ENCODE data around the gene FAM20B. TPM values are rescaled to one million over a fixed set of nuclear protein-coding genes. Genes with fewer than 3 reads are reported as not detected.

Gene FAM20B
- total RNA-seq, 2 donors from 2014 or later, result 47.7 to 52.4 TPM

- TF ChIP-seq CTCF (conservative IDR thresholded peaks at IDR 0.05), result no peak
- Histone ChIP-seq H3K9ac (ENCODE audit: extremely low read depth, low read length, poor library complexity, severe bottlenecking) (no peak overlapping the region), H3K4me1 (ENCODE audit: control insufficient read depth, insufficient read depth, low read length) (peaks cover 13% of the 10 kb centered on the region), H3K4me3 (ENCODE audit: low read length) (no peak overlapping the region), H3K27ac (ENCODE audit: low read depth, low read length) (no peak overlapping the region), H3K9me3 (ENCODE audit: control insufficient read depth, low read length) (no peaks in the 10 kb centered on the region), H3K27me3 (ENCODE audit: control insufficient read depth, insufficient read depth, low read length, poor library complexity, severe bottlenecking) (no peaks in the 10 kb centered on the region), H3K36me3 (ENCODE audit: control insufficient read depth, insufficient read depth, low read length) (no peaks in the 10 kb centered on the region)
- H3K4me3 Mint-ChIP-seq, result no peak overlapping the region
- H3K4me1 Mint-ChIP-seq, result peaks cover 56% of the 10 kb centered on the region
- no peaks in the 10 kb centered on the region for H3K36me3 Mint-ChIP-seq (ENCODE audit: low read depth)
- no peaks in the 10 kb centered on the region for H3K9me3 Mint-ChIP-seq
- WGBS, 2 experiments (ENCODE audit: insufficient coverage in 1 of 2, insufficient read length in 1 of 2), result 91 to 100% methylated on average over 2 to 3 of the region's 3 CpGs
- no peaks in the 10 kb centered on the region for H3K27me3 Mint-ChIP-seq (ENCODE audit: insufficient read depth)
- no peak for DNase-seq
- H3K27ac Mint-ChIP-seq, result peak overlapping the region; percentile 16
Measured at GRCh38 chr1:179030683-179031082, 5.0 kb downstream of the FAM20B start.

GRCh38 chr1:179031284-179031683 lies 5.6 kb downstream of the FAM20B start:
- Mint-ChIP-seq H3K9me3 (no peaks in the 10 kb centered on the region), H3K36me3 (ENCODE audit: low read depth) (no peaks in the 10 kb centered on the region), H3K27ac (no peak overlapping the region), H3K4me1 (peaks cover 56% of the 10 kb centered on the region), H3K27me3 (ENCODE audit: insufficient read depth) (no peaks in the 10 kb centered on the region), H3K4me3 (no peak overlapping the region)
- Histone ChIP-seq H3K9me3 (ENCODE audit: control insufficient read depth, low read length) (no peaks in the 10 kb centered on the region), H3K9ac (ENCODE audit: extremely low read depth, low read length, poor library complexity, severe bottlenecking) (no peak overlapping the region), H3K27me3 (ENCODE audit: control insufficient read depth, insufficient read depth, low read length, poor library complexity, severe bottlenecking) (no peaks in the 10 kb centered on the region), H3K27ac (ENCODE audit: low read depth, low read length) (no peak overlapping the region), H3K4me3 (ENCODE audit: low read length) (no peak overlapping the region), H3K4me1 (ENCODE audit: control insufficient read depth, insufficient read depth, low read length) (peaks cover 13% of the 10 kb centered on the region), H3K36me3 (ENCODE audit: control insufficient read depth, insufficient read depth, low read length) (no peaks in the 10 kb centered on the region)
- DNase-seq, result no peak
- 90% methylated on average over 3 of the region's 3 CpGs; no CpG with 5 or more reads in 1 of the 2 experiments for WGBS, 2 experiments (ENCODE audit: insufficient coverage in 1 of 2, insufficient read length in 1 of 2)
- no peak for TF ChIP-seq CTCF (conservative IDR thresholded peaks at IDR 0.05)

- Mint-ChIP-seq H3K27me3 (ENCODE audit: insufficient read depth) (no peaks in the 10 kb centered on the region), H3K4me3 (no peak overlapping the region), H3K27ac (peak overlapping the region; percentile 5), H3K4me1 (peaks cover 56% of the 10 kb centered on the region), H3K36me3 (ENCODE audit: low read depth) (no peaks in the 10 kb centered on the region), H3K9me3 (no peaks in the 10 kb centered on the region)
- TF ChIP-seq CTCF (conservative IDR thresholded peaks at IDR 0.05), result no peak
- Histone ChIP-seq H3K4me1 (ENCODE audit: control insufficient read depth, insufficient read depth, low read length) (peaks cover 13% of the 10 kb centered on the region), H3K27ac (ENCODE audit: low read depth, low read length) (no peak overlapping the region), H3K9me3 (ENCODE audit: control insufficient read depth, low read length) (no peaks in the 10 kb centered on the region), H3K4me3 (ENCODE audit: low read length) (no peak overlapping the region), H3K9ac (ENCODE audit: extremely low read depth, low read length, poor library complexity, severe bottlenecking) (no peak overlapping the region), H3K36me3 (ENCODE audit: control insufficient read depth, insufficient read depth, low read length) (no peaks in the 10 kb centered on the region), H3K27me3 (ENCODE audit: control insufficient read depth, insufficient read depth, low read length, poor library complexity, severe bottlenecking) (no peaks in the 10 kb centered on the region)
- WGBS, 2 experiments (ENCODE audit: insufficient coverage in 1 of 2, insufficient read length in 1 of 2), result 53% methylated on average over 1 of the region's 1 CpG; no CpG with 5 or more reads in 1 of the 2 experiments
- no peak for DNase-seq
Measured at GRCh38 chr1:179031855-179032513, 6.3 kb downstream of the FAM20B start.
